Esophagus squamous epithelium (tissue), 5 donors: ENCODE measurements around the gene NGDN. TPM values are rescaled to one million over a fixed set of nuclear protein-coding genes. Genes with fewer than 3 reads are reported as not detected.
A peak's percentile ranks its signal among the peaks of the same experiment; 100 is the strongest.

Experiments
- DNase-seq: peaks from one replicate; lab custom pipeline; 2025; lab: John Stamatoyannopoulos, UW
- H3K27ac ChIP-seq, 4 donors: fragments of 200-600 bp; sonication (generic); one replicate each; pipeline ENCODE4 v1.5.1; 2016 to 2019; ENCODE audit warnings: mild to moderate bottlenecking in 1 of 4
- H3K27me3 ChIP-seq, 4 donors: fragments of 200-600 bp; sonication (generic); 1 replicate in 3 of 4; 2 replicates in 1 of 4; pipeline versions ENCODE4 v1.5.1 to v1.6.0; 2017 to 2021; ENCODE audit warnings: antibody characterized with exemption in 1 of 4
- H3K36me3 ChIP-seq, 3 donors: fragments of 200-600 bp; sonication (generic); one replicate each; pipeline ENCODE4 v1.5.1; 2016 to 2019
- H3K4me1 ChIP-seq, 3 donors: fragments of 200-600 bp; sonication (generic); one replicate each; pipeline ENCODE4 v1.5.1; 2017 to 2019
- H3K4me3 ChIP-seq, 4 donors: fragments of 200-600 bp; sonication (generic); 1 replicate in 3 of 4; 2 replicates in 1 of 4; pipeline ENCODE4 v1.5.1; 2016 to 2019; ENCODE audit warnings: mild to moderate bottlenecking in 2 of 4, moderate library complexity in 1 of 4
- H3K9me3 ChIP-seq, 3 donors: fragments of 200-600 bp; sonication (generic); one replicate each; pipeline ENCODE4 v1.5.1; 2016 to 2019
- POLR2A ChIP-seq, 4 donors: fragments of 450-650 bp; IDR thresholded peaks; one replicate each; pipeline ENCODE4 v1.6.1; 2017; ENCODE audit warnings: antibody characterized with exemption in 4 of 4, mild to moderate bottlenecking in 4 of 4, moderate library complexity in 3 of 4
- WGBS, 2 donors: methylation state at CpG; one replicate each; pipeline ENCODE4 v1.1.5; 2018; 5-methylcytosine and 5-hydroxymethylcytosine counted together
- intact Hi-C: fragments of 100-400 bp; cut with DNase I; formaldehyde crosslinking; loops from one replicate; pipeline ENCODE4 v1.15.0; 2022
- total RNA-seq, 4 donors: library from RNA; depleted of rRNA; stranded (reverse); fragments of >200 nt; gene quantifications; one replicate each; pipeline ENCODE4 v1.1.0, GENCODE V29; 2016
- TF ChIP-seq, protein P1 (sequence below), 6 experiments: fragments of 450-650 bp in 4 of 6; fragments of 200-600 bp in 2 of 6; sonication (generic) in 2 of 6; IDR thresholded peaks; one replicate each; pipeline ENCODE4 v1.5.1; 2016 to 2019; ENCODE audit warnings: antibody characterized with exemption in 6 of 6, mild to moderate bottlenecking in 4 of 6, moderate library complexity in 4 of 6
- donor health status: DM: yes; HTN: yes; CAD: no.

The NGDN gene
- total RNA-seq, 4 donors from 2014 or later = 9.5 to 43.3 (median 35.3) TPM

GRCh38 chr14:23482823-23483148, 13.3 kb downstream of the NGDN start:
- H3K27me3 ChIP-seq = no peaks in the 10 kb centered on the region
- DNase-seq = no peak
- no peaks in the 10 kb centered on the region for H3K9me3 ChIP-seq
- H3K27ac ChIP-seq = no peak overlapping the region
- intact Hi-C loops = loop anchor here (5.0 kb wide), 1 partner anchor 80 kb away; no protein-coding TSS in a partner anchor
- no peaks in the 10 kb centered on the region for H3K4me1 ChIP-seq
- TF ChIP-seq, protein P1, sequence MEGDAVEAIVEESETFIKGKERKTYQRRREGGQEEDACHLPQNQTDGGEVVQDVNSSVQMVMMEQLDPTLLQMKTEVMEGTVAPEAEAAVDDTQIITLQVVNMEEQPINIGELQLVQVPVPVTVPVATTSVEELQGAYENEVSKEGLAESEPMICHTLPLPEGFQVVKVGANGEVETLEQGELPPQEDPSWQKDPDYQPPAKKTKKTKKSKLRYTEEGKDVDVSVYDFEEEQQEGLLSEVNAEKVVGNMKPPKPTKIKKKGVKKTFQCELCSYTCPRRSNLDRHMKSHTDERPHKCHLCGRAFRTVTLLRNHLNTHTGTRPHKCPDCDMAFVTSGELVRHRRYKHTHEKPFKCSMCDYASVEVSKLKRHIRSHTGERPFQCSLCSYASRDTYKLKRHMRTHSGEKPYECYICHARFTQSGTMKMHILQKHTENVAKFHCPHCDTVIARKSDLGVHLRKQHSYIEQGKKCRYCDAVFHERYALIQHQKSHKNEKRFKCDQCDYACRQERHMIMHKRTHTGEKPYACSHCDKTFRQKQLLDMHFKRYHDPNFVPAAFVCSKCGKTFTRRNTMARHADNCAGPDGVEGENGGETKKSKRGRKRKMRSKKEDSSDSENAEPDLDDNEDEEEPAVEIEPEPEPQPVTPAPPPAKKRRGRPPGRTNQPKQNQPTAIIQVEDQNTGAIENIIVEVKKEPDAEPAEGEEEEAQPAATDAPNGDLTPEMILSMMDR (IDR thresholded peaks at IDR 0.05) = no peak
- no peak for TF ChIP-seq POLR2A (IDR thresholded peaks at IDR 0.05)
- H3K4me3 ChIP-seq = no peak overlapping the region
- H3K36me3 ChIP-seq = peaks cover 0 to 93% (median 8%) of the 10 kb centered on the region in 3 donors

DNA sequence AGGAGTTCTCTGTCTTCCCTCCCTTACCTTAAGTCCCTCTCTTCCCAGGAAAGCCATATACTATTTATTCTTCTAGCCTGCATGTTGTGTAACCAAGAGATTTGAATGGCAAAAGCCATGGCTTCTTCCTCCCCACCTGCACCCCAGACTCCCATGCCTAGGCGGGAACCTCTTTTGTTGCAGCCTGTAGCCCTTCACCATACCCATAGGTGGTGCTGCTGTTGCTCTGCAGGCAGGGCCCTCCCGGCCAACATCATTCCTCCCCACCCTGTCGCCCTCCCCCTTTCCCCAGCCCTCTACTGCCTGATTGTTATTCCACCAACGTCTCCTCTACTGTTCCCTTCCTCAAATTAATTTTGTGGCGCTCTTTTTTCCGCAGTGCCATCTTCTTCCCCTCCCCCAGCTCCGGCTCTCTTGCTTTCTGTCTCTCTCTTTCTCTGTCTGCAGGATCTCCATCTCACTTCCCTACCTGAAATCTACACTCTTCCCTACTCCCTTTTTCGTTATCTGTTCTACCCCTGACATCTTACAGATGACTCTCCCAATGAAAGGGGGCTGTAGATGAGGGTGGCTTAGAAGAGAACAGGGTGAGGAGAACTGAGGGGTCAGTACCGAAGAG, 13.8 kb downstream of the NGDN start:
- no peak for DNase-seq
- Histone ChIP-seq H3K4me3 (no peak overlapping the region), H3K27me3 (no peaks in the 10 kb centered on the region), H3K9me3 (no peaks in the 10 kb centered on the region), H3K27ac (no peak overlapping the region), H3K36me3 (peaks cover 0 to 93% (median 4%) of the 10 kb centered on the region in 3 donors), H3K4me1 (no peaks in the 10 kb centered on the region)
- intact Hi-C loops = loop anchor here (5.0 kb wide), 1 partner anchor 79 kb away; no protein-coding TSS in a partner anchor
- 57 to 59% methylated on average over 9 of the region's 9 CpGs for WGBS, 2 donors
- TF ChIP-seq, protein P1 (IDR thresholded peaks at IDR 0.05) = peak in 1 of 6 experiments; percentile 19
- TF ChIP-seq POLR2A (IDR thresholded peaks at IDR 0.05) = no peak

DNA sequence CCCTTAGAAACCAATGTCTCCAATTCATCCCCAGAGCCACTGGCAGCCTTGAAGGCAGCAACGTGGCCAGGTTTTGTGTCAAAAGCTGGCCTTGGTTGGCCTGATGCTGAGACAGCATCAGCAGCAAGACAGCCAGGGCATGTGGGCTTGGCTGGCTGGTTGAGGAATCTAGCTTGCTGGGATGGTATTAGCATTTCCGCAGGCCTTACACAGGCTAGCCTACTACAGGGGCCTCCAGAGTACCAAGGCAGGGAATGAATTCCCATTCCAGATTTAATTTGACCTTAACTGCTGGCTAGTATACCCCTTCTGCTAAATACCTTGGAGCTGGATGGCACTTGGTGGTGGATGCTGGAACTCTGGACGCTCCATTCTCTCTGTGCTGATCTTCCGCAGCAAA, 15.8 kb downstream of the NGDN start:
- Histone ChIP-seq H3K4me3 (no peak overlapping the region), H3K27ac (no peak overlapping the region), H3K4me1 (no peaks in the 10 kb centered on the region), H3K27me3 (no peaks in the 10 kb centered on the region), H3K9me3 (no peaks in the 10 kb centered on the region), H3K36me3 (peaks cover 0 to 89% (median 4%) of the 10 kb centered on the region in 3 donors)
- DNase-seq = no peak
- no peak for TF ChIP-seq POLR2A (IDR thresholded peaks at IDR 0.05)
- intact Hi-C loops = no loop called here
- 85 to 87% methylated on average over 3 to 4 of the region's 4 CpGs for WGBS, 2 donors

- no peak for DNase-seq
- WGBS, 2 donors = 60 to 66% methylated on average over 2 of the region's 2 CpGs
- no peak overlapping the region for H3K4me3 ChIP-seq
- intact Hi-C loops = no loop called here
- no peak overlapping the region for H3K27ac ChIP-seq
- peaks cover 0 to 85% (median 0%) of the 10 kb centered on the region in 3 donors for H3K36me3 ChIP-seq
- H3K9me3 ChIP-seq = no peaks in the 10 kb centered on the region
- TF ChIP-seq, protein P1 (IDR thresholded peaks at IDR 0.05) = no peak
- TF ChIP-seq POLR2A (IDR thresholded peaks at IDR 0.05) = no peak
- no peaks in the 10 kb centered on the region for H3K4me1 ChIP-seq
- H3K27me3 ChIP-seq = no peaks in the 10 kb centered on the region
Measured at GRCh38 chr14:23486036-23486435, 16.5 kb downstream of the NGDN start.

DNA sequence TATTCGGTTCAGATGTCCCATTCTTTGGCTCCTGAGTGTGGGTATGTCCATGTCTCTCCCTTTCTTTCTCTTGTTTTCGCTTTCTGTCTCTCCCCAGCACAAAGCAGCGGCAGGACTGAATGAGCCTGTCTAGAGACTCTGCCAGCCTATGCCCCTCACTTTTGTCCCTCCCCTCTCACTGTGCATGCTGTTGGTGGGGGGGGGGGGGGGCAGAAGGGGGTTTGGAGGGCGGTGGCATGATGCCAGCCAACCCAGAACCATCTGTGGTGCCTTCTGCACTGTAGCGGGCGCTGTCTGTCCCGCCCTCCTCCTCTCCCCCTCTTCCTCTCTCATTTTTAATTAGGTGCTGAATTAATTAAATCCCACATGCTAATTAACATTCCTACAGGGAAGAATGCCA, 17.7 kb downstream of the NGDN start:
- Histone ChIP-seq H3K9me3 (no peaks in the 10 kb centered on the region), H3K36me3 (peaks cover 0 to 73% (median 0%) of the 10 kb centered on the region in 3 donors), H3K27ac (no peak overlapping the region), H3K4me1 (no peaks in the 10 kb centered on the region), H3K27me3 (no peaks in the 10 kb centered on the region), H3K4me3 (no peak overlapping the region)
- intact Hi-C loops = no loop called here
- TF ChIP-seq, protein P1 (IDR thresholded peaks at IDR 0.05) = no peak
- TF ChIP-seq POLR2A (IDR thresholded peaks at IDR 0.05) = no peak
- DNase-seq = no peak
- 81 to 82% methylated on average over 6 to 7 of the region's 7 CpGs for WGBS, 2 donors
